NCI-H187 treated with DMSO at 0.1 percent for 48 hours (cell line): ENCODE measurements around the gene KCNK1.

Experiments
- DNase-seq: peaks from one replicate; lab custom pipeline; 2025; lab: John Stamatoyannopoulos, UW

Gene KCNK1

DNA sequence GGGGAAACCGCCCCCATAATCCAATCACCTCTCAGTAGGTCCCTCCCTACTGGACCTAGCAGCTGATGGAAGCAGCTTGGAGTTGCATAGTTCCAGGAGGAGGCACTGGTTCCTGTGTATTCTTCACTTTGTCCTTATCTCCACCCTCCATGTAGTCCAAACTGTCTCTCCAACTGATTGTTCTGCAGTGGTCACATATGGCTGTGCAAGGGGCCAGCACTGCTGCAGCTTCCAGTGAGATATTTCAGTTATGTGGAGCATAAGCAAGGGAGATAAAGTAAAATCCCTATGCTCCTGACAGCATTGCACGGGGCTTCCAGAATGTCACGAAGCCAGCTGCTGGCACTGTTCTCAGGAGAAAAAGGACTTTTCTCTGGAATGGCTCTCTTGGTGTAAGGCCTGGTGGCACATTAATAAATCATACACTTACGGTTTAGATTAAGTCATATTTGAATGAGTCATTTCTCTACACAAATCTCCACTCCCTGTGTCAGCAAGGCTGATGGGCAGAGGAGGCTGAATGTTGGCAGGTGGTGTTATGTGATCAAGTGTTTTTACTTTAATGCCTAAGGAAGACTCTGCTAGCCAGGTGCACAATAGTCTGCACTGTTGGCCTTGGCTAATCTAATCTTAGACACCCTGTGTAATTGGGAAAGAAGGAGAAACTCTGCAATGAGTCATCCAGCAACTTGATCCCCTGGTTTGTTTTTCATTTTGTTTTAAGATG lies 93.4 kb downstream of the KCNK1 start:
- no peak for DNase-seq

DNA sequence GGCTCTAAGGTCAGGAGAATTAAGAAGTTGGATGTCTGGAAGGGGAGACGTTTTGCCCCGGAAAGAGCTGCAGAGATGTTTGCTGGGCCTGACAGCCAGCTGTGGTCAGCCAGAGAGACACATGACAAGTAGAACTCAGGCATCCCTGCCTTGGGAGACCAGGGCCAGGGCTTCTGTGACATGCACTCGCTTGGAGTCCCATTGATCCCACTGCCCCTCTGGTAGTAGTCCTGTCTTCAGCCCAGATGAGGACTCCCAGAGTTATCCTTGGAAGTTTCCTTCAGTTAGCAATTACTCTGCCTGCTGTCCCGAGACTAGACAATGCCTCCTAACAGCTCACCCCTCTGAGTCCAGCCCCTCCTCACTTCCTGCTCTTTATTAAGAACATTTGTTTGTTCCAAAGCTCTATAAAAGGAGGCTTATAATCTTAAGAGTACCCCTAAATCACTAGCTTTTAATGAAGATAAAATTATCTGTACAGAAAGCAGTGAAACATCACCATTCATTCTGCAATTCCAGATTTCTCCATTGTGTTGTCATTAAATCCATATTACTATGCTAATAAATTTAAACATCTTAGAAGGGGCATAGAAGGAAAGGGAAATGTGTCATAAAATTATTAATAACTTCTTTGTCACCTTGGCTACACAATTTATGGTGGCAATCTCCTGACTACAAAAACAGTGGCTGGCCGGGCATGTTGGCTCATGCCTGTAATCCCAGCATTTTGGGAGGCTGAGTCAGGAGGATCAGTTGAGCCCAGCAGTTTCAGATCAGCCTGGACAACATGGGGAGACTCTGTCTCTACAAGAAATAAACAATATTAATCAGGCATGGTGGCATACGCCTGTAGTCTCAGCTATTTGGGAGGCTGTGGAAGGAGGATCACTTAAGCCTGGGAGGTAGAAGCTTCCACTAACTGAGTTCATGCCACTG lies 94.2 kb downstream of the KCNK1 start:
- DNase-seq: no peak

DNA sequence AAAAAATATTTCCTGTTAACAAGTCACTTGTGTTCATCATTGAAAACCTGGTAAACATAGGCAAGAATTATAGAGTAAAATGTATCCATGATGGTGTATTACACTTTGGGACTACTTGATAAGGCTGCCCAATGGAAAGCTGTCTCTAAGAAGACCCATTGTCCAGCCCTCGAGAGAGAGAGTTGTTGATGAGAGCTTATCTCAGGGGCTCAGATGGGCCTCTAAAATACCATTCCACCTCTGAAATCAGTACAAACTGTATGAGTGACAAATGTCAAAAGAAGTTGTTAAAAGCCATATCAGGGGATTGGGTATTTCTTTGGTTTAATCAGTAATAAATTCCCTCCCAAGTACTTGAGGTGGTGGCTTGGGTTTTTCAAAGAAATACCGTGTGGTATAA lies 96.1 kb downstream of the KCNK1 start:
- no peak for DNase-seq

DNA sequence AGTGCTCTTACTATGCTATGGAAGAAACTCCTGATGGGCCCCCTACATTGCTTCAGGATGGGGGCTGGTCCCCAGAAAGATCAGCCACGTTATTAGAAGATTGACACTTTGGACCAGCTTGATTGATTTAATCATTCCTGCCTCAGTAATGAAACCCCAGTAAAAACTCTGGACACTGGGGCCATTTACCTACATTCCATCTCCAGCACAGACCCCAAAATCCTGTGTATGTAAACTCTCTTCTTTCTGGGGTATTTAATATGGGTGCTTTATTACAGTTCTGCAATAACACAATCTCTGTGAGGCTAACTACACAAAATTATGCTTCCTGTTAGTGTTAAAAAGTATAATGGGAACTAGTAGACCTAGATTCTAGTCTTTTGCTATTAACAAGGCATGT lies 96.6 kb downstream of the KCNK1 start:
- DNase-seq: no peak

DNA sequence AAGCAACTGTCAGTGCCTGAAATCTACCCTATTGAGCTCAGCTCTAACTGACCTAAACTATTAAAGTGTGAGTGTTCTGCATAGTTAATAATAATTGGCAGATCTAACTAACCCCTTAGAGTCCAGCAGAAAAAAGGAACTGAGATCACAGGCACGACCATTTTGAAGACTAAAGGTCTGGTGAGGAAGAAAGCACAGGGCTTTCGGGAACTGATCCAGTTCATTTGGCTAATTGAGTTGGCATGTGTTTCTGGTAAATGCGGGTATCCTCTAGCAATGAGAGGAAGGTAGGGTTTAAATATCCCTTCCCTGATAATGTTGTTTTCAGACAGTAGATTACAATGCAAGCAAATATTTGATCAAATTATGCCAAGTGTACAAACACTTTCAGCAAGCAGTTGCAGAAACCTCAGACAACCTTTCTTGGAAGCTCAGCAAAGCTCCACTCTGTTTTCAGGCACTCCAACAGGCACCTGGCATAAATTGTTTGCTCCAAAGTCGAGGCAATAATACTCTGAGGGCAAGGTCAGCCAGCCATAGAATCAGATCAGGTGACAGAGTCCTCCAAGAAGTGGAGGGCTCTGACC lies 100.8 kb downstream of the KCNK1 start:
- DNase-seq: no peak

DNA sequence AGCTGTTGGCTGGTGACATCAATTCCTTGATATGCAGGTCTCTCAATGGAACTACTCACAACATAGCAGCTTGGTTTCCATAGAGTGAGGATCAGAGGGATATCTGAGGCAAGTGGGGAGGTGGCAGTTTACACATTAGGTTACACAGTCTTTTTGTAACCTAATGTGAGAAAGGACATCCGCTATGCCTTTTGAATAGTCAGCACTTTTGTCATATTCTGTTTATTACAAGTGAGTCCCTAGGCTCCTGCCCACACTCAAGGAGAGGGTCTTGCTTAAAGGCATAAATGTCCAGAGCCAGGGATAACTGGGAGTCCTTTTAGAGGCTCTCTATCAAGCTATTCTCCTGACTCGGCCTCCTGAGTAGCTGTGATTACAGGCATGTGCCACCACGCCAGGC lies 104.2 kb downstream of the KCNK1 start:
- DNase-seq: no peak

DNA sequence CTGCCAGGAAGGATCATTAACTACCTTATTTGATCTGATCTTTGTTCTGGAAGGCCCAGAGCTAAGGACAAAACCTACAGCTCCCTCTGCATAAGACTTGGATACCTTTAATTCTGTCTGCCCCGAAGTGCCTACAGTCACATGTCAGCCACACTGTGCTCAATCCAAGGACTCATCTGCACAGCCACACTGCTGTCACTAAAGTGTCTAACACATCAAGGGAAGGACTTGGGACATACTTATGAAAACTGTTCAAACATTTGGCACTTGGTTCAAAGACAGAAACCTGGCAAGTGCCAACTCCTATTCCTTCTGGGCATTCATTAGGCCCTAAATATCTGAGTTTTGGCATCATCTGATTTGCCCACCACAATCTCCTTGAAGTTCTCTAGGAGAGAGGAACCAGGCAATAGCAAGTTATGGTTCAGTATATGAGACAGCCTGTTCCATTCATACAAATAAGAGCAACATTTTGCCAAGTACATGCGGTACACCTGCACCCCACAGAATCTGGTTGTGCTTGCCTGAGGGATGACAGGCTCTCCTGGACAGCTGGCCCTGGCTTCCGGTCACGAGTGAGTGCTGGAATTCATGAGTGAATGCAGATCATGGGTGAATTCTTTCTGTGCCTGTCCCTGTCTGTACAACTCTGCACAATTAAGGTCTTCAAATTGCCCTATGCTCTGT lies 105.9 kb downstream of the KCNK1 start:
- no peak for DNase-seq

DNA sequence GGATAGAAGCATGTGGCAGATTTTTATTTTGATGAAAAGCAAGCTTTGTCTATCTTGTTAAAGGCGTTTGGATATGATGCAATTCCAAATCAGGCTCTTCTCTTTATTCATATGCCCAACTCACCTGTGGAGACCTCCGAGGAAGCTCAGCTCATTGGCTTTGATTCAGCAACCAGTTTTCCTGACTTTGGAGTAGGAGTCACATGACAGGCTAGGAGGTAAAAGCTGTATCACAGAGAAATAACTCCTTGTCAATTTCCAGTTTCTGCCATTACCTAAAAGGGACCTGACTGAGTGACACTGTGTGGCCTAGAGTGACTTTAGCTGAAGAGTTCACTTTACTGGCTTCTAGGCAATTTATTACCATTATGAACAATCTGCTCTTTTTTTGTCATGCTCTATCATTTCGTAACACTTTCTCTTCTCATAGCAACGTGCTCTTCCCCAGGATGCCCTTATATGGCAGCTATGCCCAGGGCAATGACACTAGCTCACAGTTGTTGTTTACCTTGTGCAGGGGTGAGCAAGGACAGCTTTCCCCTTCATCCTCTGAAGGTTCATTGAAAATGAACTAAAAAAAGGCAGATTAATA lies 107.2 kb downstream of the KCNK1 start:
- DNase-seq: no peak
